HG02610 (cell line): Measurements from ENCODE around the gene PSMD5.

ENCODE experiments used
- ATAC-seq: cut with Tn5 transposase; IDR thresholded peaks from one replicate; pipeline ENCODE4 v1.9.1; 2021; ENCODE audit warnings: mild to moderate bottlenecking, moderate library complexity; ENCODE audit not compliant: unreplicated experiment

PSMD5 gene

DNA sequence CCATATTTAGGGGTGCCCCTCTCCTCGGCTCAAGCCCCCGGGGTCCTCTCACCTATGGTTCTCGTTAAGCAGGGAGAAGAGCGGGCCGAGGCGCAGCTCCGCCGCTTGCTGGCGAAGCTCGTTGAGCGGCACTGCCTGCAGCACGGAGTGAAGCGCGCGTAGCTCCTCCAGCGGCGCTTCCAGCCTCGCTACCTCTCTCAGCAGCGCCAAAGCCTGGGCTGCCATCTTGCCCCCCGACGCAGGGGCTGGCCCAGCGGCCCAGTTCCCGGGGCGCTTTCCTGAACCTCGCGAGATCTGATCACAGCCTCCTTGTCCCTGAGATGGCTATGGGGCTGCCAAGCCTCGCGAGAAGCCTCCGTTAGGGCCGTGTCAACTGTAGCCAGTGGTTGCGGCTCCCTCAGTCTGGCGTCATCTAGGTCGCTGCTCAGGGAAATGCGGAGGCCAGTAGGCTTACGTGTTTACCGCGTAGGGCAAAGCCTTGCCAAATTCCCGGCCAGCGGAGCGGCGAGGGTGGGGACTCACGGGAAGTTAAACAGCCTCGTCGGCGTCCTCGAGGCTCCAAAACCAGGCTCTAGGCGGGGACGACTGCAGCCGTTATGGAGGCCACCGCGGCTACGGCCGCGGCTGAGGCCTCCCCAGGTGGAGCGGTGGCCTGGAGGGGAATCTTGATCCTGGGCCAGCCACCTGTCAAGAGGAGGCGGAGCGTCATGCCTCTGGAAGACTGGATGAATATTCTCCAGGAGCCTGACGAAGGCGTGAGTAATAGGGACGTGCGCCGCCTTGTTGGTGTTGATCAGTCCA, at the start of gene PSMD5:
PSMD5 (minus strand) TSS at position 238 of the 801 bp plus-strand sequence; CDS start at position 225, 13 bp downstream.
- peak; percentile 98 for ATAC-seq

DNA sequence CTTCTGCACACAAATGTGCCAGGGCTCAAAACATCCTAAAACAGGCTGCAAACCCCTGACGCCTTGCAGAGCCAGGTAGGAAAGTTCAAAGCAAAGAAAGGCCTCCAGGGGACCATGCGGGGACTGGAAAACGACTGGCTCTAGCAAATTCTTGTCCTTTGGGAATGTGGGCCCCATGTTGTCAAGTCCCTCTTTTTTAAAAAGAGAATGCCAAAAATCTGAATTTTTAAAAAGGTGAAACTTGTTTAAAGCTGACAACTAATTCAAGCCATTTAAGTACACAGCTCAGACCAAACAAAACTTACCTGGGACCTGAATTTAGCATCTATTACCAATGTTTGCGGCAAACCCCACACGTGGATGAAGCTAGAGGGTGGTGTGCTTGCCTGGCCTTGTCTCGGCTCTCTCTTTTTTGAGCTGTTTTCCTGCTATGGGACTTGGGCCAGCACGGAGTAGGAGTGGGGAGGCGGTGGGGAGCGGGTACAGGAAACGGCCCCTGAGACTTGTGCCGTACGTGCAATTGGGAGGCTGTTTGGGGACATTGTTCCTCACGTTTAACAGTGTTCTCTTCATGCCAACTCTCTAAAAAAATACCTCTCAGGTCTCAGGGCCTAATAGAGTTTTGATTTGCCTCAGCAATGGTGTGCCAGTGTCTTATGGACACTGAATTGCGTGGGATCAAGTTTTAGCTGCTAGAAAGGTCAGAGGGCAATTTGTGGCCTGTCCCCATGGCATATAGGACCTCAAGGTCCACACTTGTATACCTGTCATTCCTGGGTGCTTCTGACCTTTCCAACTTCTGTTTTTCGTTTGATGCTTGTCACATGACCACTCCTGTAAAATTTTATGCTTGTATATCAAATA, 49.4 kb upstream of the PSMD5 start:
- ATAC-seq, result peak; percentile 27

DNA sequence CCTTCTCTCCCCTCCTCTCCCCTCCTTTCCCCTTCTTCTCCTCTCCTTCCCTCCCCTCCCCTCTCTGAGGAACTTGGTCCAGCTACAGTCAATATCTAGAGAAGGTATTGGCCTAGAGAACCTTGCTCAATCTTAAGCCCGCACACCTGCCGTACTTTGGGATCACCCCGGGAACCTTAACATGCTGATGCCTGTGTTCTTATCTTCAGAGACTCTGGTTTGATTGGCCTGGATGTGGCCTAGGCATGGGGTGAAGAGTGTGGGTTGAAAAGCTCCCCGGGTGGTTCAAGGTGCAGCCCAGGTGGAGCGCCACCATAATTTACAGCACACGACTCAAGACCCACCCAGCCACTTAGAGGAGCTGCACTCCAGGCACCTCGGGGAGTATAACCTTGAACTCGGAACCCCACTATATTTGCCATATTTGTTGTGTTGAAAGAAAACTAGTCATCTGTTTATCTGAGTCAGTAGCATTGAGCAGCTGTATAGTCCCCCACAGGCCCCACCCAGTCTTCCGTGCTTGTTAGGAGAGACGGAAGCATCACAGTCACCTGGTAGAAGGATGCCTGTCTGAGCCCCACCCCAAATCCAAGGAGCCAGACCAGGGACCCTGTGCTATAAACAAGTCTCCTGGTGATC, 48.6 kb upstream of the PSMD5 start:
- ATAC-seq, result no peak

DNA sequence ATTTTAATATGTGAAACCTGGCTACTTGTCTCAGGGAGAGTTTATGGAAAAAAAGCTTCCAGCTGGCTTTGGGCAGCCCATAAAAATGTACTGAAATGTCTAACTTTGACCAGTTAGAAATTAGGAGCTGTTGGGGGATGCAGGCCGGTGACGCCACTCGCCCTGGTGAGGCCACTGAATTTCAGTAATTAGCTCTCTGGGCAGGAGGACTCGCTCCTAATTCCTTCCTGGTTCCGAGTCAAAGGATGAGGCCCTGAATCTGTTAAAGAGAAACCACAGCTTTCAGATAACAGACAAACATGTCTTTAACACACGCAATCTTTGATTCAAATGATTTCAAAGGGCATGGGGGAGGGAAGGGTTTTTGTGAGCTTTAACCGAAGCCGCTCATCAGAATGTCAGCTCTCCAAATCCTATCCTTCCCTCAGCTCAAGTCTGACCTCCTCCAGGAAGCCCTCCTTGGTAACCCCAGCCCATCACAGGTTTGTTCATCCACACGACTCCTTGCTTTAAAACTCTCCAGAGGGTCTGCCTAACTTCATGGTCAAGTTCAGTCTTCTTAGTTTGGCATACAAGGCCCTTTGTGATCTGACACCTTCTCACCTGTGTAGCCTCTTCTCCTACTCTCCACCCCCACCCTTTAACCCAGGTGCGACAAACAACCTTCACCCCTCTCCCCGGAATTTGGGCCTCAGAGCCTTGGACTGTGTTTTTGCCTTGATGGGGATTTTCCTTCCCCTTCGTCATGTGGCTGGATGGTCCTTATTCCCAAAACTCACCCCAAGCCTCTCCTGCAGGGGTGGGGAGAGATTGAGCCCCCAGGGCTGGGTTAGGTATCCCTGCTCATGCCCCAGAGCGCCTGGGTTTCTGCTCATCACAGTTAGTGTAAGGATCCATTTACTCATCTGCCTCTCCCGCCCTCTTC, 47.9 kb upstream of the PSMD5 start:
- ATAC-seq, result no peak

DNA sequence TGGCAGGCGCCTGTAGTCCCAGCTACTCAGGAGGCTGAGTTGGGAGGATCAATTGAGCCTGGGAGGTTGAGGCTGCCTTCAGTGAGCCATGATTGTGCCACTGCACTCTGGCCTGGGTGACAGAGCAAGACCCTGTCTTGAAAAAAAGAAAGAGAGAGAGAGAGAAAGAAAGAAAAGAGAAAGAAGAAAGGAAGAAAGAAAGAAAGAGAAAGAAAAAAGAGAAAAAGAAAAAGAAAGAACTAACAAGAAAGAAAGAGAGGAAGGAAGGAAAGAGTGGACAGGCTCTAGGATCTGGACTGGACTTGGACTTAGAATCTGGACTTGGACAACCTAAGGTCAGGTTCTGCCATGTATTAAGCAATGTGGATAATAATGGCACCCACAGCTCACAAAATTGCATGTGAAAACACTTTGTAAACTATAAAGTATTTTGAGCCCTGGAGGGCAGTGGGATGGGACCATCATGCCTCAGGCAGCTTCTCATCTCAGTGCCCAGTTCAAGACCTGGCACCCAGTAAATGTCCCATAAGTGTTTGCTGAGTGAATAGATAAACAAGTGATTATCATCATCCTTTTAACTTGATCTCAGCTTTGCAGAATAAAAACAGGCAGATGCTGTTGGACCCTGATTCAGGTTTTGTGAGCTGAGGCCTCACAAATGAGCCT, 47.0 kb upstream of the PSMD5 start:
- ATAC-seq, result no peak

DNA sequence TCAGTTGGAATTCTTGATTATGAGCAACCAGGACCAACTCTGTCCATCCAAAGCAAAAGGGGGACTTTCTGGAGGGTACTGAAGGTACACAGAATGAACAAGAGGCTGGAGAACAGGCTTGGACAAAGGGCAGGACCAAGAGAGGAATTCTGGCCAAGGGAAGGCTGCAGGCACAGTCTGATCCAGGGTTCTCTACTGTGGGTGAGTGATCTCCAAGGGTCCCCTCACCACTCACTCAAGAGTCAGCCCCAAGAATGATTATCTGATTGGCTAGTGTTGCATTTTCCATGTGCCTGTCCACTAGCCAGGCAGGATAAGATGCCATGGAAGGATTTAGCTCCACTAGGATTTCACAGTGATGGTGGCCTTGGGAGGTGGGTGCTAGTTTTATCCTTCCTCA, 45.9 kb upstream of the PSMD5 start:
- ATAC-seq, result no peak

DNA sequence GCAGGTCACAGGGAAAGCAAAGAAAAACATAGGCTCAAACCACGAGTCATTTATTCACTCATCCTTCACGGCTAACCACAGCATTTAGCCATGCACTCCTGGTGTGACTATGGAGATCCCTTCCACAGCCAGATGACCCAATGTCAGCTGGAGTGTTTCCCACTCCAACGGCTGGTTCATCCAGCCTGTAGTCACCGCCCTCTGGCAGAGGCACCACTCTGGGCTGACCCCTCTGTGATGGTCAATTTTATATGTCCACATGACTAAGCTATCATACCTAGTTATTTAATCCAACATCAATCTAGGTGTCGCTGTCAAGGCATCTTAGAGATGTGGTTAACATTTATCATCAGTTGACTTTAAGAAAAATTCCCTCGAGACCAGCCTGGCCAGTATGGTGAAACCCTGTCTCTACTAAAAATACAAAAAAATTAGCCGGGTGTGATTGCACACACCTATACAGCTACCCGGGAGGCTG, 43.8 kb upstream of the PSMD5 start:
- peak; percentile 53 for ATAC-seq

DNA sequence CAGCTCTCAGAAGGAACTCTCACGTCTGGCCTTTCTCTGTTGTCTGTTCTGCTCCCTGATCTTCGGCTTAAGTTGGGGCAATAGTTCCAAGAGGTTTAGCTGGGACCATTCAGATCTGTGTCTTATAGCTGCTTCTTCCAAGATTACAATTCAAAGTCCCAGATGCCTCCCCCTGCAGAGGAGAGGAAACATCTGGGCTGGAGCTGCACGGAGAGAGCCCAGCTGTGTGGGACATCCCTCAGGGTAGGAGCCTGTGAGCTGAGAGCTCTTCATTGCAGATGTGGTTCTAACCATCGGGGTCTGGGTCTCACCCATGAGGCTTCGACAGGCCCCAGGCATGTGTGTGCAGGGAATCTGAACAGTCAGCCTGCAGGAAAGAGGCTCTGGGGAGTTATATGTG, 43.2 kb upstream of the PSMD5 start:
- ATAC-seq, result no peak

DNA sequence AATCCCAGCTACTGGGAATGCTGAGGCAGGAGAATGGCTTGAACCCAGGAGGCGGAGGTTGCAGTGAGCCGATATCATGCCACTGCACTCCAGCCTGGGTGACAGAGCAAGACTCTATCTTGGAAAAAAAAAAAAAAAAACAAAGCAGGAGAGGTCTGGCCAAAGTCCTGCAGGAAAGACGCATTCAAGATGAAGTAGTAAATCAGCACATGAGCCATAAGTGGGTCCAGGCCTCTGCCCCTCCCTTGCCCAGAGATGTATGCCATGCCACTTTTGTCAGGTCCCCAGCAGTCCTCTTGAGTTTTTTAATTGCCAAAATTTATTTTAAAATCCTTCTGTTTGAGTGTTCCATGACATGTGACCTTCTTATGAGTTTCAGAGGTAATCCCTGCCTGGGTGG, 42.7 kb upstream of the PSMD5 start:
- ATAC-seq, result no peak

DNA sequence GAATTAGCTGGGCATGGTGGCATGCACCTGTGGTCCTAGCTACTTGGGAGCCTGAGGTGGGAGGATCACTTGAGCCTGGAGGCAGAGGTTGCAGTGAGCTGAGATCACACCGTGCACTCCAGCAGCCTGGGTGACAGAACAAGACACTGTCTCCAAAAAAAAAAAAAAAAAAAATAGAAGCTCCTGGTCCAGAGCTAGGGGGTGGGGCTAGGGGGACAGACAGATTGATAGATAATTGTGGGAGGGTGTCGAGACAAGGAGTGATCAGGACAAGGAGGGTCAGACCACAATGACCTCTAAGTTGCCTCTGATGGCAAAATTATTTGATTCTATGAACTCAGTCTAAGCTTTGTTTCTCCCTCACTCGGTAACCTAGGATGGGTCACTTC, 40.9 kb upstream of the PSMD5 start:
- no peak for ATAC-seq

DNA sequence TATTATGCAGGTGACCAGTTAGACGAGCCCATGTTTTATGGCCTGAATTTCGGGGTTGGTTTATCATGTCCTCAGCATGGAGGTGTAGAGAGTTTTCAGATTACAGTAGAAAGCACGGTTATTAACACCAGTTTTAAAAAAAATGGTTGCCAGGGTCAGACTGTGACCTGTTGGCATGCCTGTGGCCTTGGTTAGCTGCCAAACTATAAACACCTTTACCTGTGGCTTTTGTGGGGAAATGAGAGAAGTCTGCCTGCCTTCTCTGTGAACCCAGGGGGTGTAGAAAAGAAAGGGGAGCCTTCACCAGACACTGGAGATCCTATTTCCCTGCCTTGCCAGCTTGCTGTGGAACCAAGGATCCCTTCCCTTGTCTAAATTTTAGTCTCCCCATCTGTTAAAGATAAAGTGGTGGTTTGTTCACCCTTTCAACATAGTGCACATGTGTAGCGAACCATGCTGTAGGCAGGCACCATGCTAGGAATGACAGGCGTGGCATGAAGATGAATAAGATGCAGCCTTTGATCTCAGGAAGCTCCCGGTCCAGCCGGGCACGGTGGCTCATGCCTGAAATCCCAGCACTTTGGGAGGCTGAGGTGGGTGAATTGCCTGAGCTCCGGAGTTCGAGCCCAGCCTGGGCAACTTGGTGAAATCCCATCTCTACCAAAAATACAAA, 40.3 kb upstream of the PSMD5 start:
- no peak for ATAC-seq

DNA sequence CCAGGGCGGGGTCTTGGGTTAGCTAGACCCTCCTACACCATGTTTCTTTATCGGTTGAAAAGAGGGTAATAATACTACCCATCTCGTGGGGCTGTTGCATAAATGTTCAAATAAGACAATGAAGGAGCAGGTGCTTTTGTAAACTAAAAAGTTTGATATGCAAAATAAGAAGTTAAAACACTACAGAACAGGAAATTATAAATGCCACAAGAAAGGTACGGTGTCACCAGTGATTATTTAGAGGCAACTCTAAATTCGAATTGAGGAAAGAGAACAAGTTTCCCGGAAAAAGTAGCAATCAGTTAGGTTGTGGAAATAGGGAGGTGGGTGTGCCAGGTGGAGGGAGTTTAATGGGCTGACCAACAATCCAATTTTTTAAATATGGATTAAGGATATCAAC, 36.7 kb upstream of the PSMD5 start:
- ATAC-seq, result no peak

DNA sequence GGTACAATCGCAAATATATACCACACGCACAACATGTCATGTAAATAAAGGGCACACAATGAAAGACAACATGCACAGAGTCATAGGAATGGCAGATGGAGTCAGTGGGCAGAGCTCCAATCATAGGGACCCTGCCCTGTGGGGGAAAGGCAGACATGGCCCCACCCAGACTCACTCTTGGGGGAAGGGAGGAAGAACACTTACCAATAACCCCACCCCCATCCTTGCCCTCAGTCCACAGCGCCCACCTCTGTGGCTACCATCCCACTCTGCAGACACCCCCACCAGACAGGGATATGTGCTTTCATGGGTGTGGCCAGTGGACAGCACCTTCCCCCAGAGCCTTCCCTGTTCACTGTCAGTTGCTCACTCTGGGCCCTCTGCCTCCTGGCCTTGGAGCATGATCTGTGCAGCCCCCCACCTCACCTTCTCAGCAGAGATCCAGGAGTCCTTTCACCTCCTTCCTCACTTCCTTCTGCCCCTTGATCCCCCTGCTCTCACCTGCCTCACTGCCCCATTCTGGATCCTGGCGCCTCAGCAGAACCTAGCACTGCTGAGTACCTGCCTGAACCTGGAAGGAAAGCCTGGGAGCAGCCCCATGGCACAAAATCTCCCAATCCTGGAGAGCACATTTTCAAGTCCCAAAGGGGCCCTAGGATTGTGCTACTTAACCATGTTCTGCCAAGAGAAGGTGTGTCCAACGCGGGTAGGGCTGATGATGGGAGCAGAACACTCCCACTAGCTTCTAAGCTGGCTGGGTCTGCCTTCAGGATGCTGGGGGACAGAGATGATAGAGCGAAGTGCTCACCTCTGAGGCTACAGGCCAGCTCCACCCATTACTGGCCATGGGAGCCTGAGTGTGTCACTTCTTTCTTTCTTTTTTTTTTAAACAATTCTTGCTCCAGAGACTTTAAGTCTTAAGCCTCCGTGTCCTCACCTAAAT, 35.7 kb upstream of the PSMD5 start:
- ATAC-seq, result no peak

DNA sequence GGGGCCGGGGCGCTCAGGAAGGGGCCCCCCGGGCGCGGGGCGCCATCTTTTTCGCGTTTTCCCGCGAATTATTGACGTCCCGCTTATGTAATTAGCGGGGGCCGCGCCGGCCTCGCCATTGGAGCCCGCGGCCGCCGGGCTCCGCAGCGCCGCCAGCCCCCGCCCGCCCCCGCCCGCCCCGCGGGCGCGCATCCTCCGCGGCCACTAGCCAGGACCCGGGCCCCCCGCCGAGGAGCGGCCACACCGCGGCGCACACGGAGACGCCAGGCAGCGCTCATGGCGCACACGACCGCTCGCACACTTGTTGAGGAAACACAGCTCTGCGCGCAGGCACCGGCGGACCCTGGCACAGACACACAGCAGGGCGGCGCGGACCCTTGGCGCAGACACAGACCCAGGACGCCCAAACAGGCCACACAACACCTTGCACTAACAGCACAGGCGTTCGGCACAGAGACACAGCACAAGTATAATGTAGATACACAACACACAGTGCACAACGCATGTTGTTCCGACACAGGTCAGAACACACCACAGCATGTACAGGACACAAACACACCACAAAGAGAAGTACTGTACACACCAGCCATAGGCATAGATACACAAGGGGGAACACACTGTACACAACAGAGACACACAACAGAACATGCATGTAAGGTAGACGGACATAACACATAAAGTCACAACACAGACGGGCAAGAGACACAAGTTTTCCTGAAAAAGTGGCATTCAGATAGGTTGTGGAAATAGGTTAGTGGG, 34.7 kb upstream of the PSMD5 start:
- ATAC-seq, result peak; percentile 46

DNA sequence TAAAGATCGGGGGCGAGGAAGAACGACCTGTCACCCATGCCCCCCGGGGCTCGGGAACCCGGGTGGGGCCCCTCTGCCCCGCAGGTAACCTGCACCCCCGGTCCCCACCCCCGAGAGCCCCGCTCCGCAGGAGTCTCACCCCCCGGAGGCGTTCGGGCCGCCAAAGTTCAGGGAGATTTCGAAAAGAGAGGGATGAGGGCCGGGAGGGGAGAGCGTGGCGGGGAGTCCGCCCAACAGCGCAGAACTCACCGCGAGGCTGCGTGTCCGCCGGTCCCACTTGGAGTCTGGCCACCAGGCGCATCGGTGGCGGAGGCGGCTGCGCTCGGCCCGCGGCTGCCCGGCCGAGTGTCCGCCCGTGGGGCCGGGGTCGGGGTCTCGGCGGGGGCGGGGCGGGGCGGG, 34.1 kb upstream of the PSMD5 start, which contains the start of gene PHF19:
PHF19 (minus strand) TSS at position 347 of the 399 bp plus-strand sequence. CDS start 2,447 bp downstream, outside the sequence.
- ATAC-seq, result peak; percentile 6

DNA sequence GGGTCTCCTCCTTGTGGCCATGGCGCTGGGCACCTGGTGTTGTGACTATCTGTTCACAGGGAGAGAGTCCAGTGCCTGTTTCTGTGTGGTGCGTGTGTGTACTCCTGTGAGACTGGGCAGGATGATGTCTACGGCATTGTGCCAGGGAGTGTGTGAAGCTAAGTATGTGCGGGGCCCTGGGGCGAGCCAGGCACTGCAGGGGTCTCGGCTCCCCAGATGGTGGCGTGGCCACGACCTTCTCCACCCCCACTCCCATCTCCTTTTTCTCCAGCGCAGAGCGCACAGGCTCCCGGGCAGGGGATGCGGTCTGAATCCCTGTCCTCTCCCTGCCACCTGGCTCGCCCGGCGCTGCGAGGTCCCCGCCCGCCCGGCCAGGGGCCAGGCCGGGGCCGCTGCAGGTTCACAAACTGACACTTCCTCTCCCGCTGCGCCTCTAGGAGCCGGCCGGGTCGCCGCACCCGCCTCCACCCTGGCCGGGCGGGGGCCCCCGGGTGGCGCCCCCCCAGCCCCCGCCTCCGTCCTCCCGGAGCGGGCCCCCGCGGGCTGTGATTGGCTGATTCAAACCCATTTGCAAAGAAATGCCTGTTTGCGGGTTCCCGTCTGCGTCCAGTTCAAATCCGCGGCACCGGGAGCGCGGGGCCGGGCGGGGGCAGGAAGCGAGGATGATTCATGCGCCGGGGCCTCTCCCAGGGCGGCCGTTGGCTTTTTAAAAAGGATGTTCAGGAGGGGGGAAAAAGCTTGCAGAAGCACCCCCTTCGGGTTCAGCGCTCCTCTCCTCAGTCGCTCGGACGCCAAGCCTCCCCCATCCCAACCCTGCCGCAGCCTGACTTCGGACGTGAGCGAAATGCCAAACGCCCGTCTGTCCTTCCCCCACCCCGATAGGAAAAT, 33.5 kb upstream of the PSMD5 start:
- peak; percentile 59 for ATAC-seq

DNA sequence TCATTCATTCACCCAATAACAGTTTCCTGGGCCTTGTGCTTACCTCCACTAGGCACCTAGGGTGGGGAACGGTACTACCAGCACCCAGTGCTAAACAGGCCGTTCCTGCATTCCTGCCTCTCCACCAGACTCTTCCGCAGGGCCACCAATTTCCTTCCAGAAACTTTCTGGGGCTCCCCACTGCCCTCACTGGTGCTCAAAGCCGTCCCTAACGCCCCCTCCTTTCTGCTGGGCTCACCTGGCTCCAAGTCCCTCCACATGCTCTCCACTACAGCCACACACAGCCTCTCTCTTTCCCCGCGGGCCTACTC, 32.9 kb upstream of the PSMD5 start:
- no peak for ATAC-seq
